ENCODE results near the gene RGS4.

The RGS4 gene

GRCh38 chr1:163124812-163125211 lies 55.7 kb downstream of the RGS4 start:
- DNase-seq (ENCODE audit: low spot score) = no peak
- no peak for TF ChIP-seq CTCF (IDR thresholded peaks at IDR 0.05; ENCODE audit: extremely low read depth, missing control alignments)
